CD4-positive, alpha-beta T cell treated with Interleukin-1 beta for 1 hour (primary cell): ENCODE data around the gene RDH16.
"Not testable (repeated sequence)": the region's sequence is repeated elsewhere in the genome, so short reads cannot be mapped to it uniquely, and the experiment has no call there.

Experiments used
- DNase-seq, 2 donors: peaks; one replicate each; pipeline ENCODE4 v3.0.0-alpha.2; 2020 to 2022

RDH16 gene

GRCh38 chr12:56916296-56916995 lies 41.0 kb downstream of the RDH16 start:
- DNase-seq: no peak

GRCh38 chr12:56914724-56915123 lies 42.7 kb downstream of the RDH16 start:
- no peak for DNase-seq

GRCh38 chr12:56914256-56914655 lies 43.2 kb downstream of the RDH16 start:
- DNase-seq: no peak

GRCh38 chr12:56909403-56909802 lies 48.0 kb downstream of the RDH16 start:
- not testable (repeated sequence) for DNase-seq

- no peak for DNase-seq
These were observed 49.3 kb downstream of the RDH16 start for GRCh38 chr12:56908136-56908535.

- DNase-seq: no peak
These were observed 51.6 kb downstream of the RDH16 start for GRCh38 chr12:56905852-56906251.

GRCh38 chr12:56903374-56903773 lies 54.0 kb downstream of the RDH16 start:
- no peak for DNase-seq
